ENCODE results near the gene TKT. TPM values are rescaled to one million over a fixed set of nuclear protein-coding genes. Genes with fewer than 3 reads are reported as not detected.

The TKT gene
- total RNA-seq, 1 experiment from 2014 or later: 650 TPM

DNA sequence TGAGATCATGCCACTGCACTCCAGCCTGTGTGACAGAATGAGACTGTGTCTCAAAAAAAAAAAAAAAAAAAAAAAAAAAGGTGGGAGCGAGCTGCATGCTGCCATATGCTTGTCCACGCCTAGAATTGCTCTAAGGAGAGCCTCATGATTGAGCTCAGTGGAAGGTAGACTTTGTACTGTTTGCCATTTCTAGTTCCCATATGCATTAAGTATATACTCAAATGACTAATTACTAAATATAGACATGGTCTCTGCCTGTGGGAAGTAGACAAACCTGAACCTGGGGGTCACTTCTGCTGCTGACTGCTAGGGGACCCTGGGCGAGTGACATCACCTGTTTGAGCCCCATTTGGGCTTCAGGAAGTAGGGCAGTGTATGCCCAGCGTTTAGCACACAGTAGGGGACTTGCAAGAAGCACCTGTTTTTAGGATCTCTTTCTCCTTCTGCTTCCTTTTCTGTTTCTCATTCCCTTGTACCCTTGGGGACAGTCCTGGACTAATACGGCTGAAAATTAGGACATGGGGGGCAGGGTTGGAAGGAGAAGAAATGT is 67.6 kb downstream of the TKT start:
- Histone ChIP-seq H2BK12ac (ENCODE audit: insufficient read length, low read depth, low read length) (no peak overlapping the region), H4K8ac (replicated peaks; ENCODE audit: insufficient read length, low read depth, low read length) (no peak overlapping the region), H3K4ac (ENCODE audit: low read depth, low read length) (no peak overlapping the region), H3K18ac (ENCODE audit: insufficient read length, low read depth, low read length) (no peak overlapping the region), H3K79me2 (ENCODE audit: insufficient read depth, low read length) (no peaks in the 10 kb centered on the region), H2BK5ac (ENCODE audit: insufficient read length, low read length) (no peak overlapping the region), H4K5ac (ENCODE audit: insufficient read length, low read depth, low read length) (no peak overlapping the region), H3K56ac (ENCODE audit: insufficient read length, low read depth, low read length) (no peak overlapping the region), H2BK15ac (ENCODE audit: low read depth, low read length) (no peak overlapping the region), H3K27me3 (ENCODE audit: insufficient read depth, low read length) (no peaks in the 10 kb centered on the region), H2BK20ac (ENCODE audit: low read depth, low read length, poor library complexity, severe bottlenecking) (no peak overlapping the region), H3K79me1 (ENCODE audit: insufficient read depth, low read depth, low read length, poor library complexity, severe bottlenecking) (no peaks in the 10 kb centered on the region), H3K23ac (ENCODE audit: insufficient read length, low read depth, low read length) (no peak overlapping the region), H3K27ac (ENCODE audit: insufficient read length, low read depth, low read length) (no peak overlapping the region), H4K20me1 (ENCODE audit: control insufficient read depth, insufficient read depth, insufficient read length) (no peaks in the 10 kb centered on the region), H2BK120ac (ENCODE audit: low read depth, low read length, poor library complexity, severe bottlenecking) (no peak overlapping the region), H4K91ac (ENCODE audit: insufficient read length, low read depth, low read length) (no peak overlapping the region), H3K9ac (ENCODE audit: extremely low read depth, insufficient read length, low read length) (no peak overlapping the region), H3K23me2 (ENCODE audit: insufficient read length, low read depth, low read length, poor library complexity, severe bottlenecking) (no peaks in the 10 kb centered on the region), H3K4me1 (ENCODE audit: insufficient read depth, low read length) (no peaks in the 10 kb centered on the region), H2AFZ (ENCODE audit: low read length) (no peak overlapping the region), H2AK5ac (ENCODE audit: insufficient read length, low read length) (no peak overlapping the region), H3T11ph (ENCODE audit: low read length) (no peak overlapping the region), H3K4me2 (ENCODE audit: insufficient read depth, insufficient read length, low read length) (no peak overlapping the region), H3K14ac (ENCODE audit: insufficient read depth, low read length) (no peak overlapping the region), H3K9me3 (ENCODE audit: control insufficient read depth, low read depth, low read length) (no peaks in the 10 kb centered on the region)
- DNase-seq: no peak
- Mint-ChIP-seq H3K9me3 (no peaks in the 10 kb centered on the region), H3K36me3 (ENCODE audit: insufficient read depth in 1 of 3, low read depth in 3 of 3) (peaks cover 2 to 32% (median 20%) of the 10 kb centered on the region in 3 experiments; a peak in 6 of 7 replicates), H3K27ac (no peak overlapping the region), H3K4me3 (no peak overlapping the region), H3K4me1 (peaks cover under 1 to 6% of the 10 kb centered on the region in 2 experiments), H3K27me3 (ENCODE audit: low read depth) (no peaks in the 10 kb centered on the region)
- WGBS (ENCODE audit: extremely low coverage, insufficient read length, low lambda C conversion rate): no CpG with 5 or more reads among the region's 5 CpGs
- TF ChIP-seq, protein P1, sequence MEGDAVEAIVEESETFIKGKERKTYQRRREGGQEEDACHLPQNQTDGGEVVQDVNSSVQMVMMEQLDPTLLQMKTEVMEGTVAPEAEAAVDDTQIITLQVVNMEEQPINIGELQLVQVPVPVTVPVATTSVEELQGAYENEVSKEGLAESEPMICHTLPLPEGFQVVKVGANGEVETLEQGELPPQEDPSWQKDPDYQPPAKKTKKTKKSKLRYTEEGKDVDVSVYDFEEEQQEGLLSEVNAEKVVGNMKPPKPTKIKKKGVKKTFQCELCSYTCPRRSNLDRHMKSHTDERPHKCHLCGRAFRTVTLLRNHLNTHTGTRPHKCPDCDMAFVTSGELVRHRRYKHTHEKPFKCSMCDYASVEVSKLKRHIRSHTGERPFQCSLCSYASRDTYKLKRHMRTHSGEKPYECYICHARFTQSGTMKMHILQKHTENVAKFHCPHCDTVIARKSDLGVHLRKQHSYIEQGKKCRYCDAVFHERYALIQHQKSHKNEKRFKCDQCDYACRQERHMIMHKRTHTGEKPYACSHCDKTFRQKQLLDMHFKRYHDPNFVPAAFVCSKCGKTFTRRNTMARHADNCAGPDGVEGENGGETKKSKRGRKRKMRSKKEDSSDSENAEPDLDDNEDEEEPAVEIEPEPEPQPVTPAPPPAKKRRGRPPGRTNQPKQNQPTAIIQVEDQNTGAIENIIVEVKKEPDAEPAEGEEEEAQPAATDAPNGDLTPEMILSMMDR (conservative IDR thresholded peaks at IDR 0.05): no peak
